AG09309 (cell line): Measurements from ENCODE around the gene CDHR2.
"Not testable (repeated sequence)": the region's sequence is repeated elsewhere in the genome, so short reads cannot be mapped to it uniquely, and the experiment has no call there.

Source experiments
- DNase-seq: peaks from one replicate; pipeline ENCODE4 v3.0.0-alpha.2; 2010; ENCODE audit warnings: low read depth
- H3K4me3 ChIP-seq: 2 replicates; pipeline ENCODE4 v1.5.1; 2011; ENCODE audit warnings: mild to moderate bottlenecking, low read depth, low read length, moderate library complexity; ENCODE audit not compliant: control insufficient read depth
- CTCF ChIP-seq: IDR thresholded peaks from 2 replicates; pipeline ENCODE4 v1.5.1; 2011; ENCODE audit warnings: mild to moderate bottlenecking, low read depth, low read length, inconsistent platforms; ENCODE audit not compliant: insufficient read depth, control insufficient read depth; ENCODE audit errors: missing control alignments

The CDHR2 gene

GRCh38 chr5:176595386-176595943 lies 46.3 kb downstream of the CDHR2 start:
- no peak overlapping the region for H3K4me3 ChIP-seq
- no peak for DNase-seq

GRCh38 chr5:176596069-176596644 lies 47.0 kb downstream of the CDHR2 start:
- no peak overlapping the region for H3K4me3 ChIP-seq
- no peak for TF ChIP-seq CTCF
- DNase-seq: no peak

More at GRCh38 chr5:176595386-176595943, 46.3 kb downstream of the CDHR2 start:
- no peak for TF ChIP-seq CTCF

GRCh38 chr5:176596689-176597416 lies 47.7 kb downstream of the CDHR2 start:
- no peak for DNase-seq
- H3K4me3 ChIP-seq: no peak overlapping the region
- no peak for TF ChIP-seq CTCF

GRCh38 chr5:176597417-176598389 lies 48.6 kb downstream of the CDHR2 start:
- no peak overlapping the region for H3K4me3 ChIP-seq
- no peak for TF ChIP-seq CTCF
- DNase-seq: no peak

GRCh38 chr5:176599749-176600430 lies 50.7 kb downstream of the CDHR2 start:
- H3K4me3 ChIP-seq, DNase-seq: not testable (repeated sequence)

- no peak overlapping the region for H3K4me3 ChIP-seq
- TF ChIP-seq CTCF: no peak
- DNase-seq: no peak
Observed at GRCh38 chr5:176601901-176602482, 52.9 kb downstream of the CDHR2 start.
